ENCODE results near the gene EPB41L5. TPM values are rescaled to one million over a fixed set of nuclear protein-coding genes. Genes with fewer than 3 reads are reported as not detected.

The EPB41L5 gene
- total RNA-seq, 1 donor from 2014 or later, result 84.0 TPM

GRCh38 chr2:120142528-120143219, 129.8 kb downstream of the EPB41L5 start:
- peaks cover 4% of the 10 kb centered on the region for H3K9me3 Mint-ChIP-seq
- DNase-seq (ENCODE audit: low spot score), result no peak
- no peaks in the 10 kb centered on the region for H3K27me3 ChIP-seq
- H4K20me1 ChIP-seq (ENCODE audit: low read depth), result no peaks in the 10 kb centered on the region
- H3K36me3 Mint-ChIP-seq, result peaks cover 12% of the 10 kb centered on the region
- no peak overlapping the region for H3K4me3 Mint-ChIP-seq
- no peaks in the 10 kb centered on the region for H3K27me3 Mint-ChIP-seq (ENCODE audit: insufficient read depth, low read depth)
- TF ChIP-seq EZH2 (IDR thresholded peaks at IDR 0.05) (no peak), CTCF (IDR thresholded peaks at IDR 0.05) (no peak), EZH2phosphoT487 (IDR thresholded peaks at IDR 0.05) (no peak)
- no peak overlapping the region for H2AFZ ChIP-seq (replicated peaks)
- no peak overlapping the region for H3K27ac Mint-ChIP-seq
- H3K27ac ChIP-seq, result no peak overlapping the region
- H3K4me3 ChIP-seq, result no peak overlapping the region
- H3K9me3 ChIP-seq (ENCODE audit: low read depth), result no peaks in the 10 kb centered on the region
- no peaks in the 10 kb centered on the region for H3K79me2 ChIP-seq (ENCODE audit: low read depth)
- no peaks in the 10 kb centered on the region for H3F3A ChIP-seq (ENCODE audit: low read depth)
- H3K9ac ChIP-seq, result no peak overlapping the region
- no peaks in the 10 kb centered on the region for H3K4me1 Mint-ChIP-seq
- H3K36me3 ChIP-seq, result peaks cover under 1% of the 10 kb centered on the region
- H3K4me1 ChIP-seq, result no peaks in the 10 kb centered on the region
- H3K4me2 ChIP-seq, result no peak overlapping the region

- Histone ChIP-seq H3K4me2 (no peak overlapping the region), H3K36me3 (peaks cover 44% of the 10 kb centered on the region), H4K20me1 (ENCODE audit: low read depth) (no peaks in the 10 kb centered on the region), H3K79me2 (ENCODE audit: low read depth) (no peaks in the 10 kb centered on the region), H3K27ac (no peak overlapping the region), H3K4me1 (no peaks in the 10 kb centered on the region), H3K9ac (no peak overlapping the region), H3K27me3 (no peaks in the 10 kb centered on the region), H3K4me3 (no peak overlapping the region), H3K9me3 (ENCODE audit: low read depth) (peaks cover 10% of the 10 kb centered on the region), H2AFZ (replicated peaks) (no peak overlapping the region), H3F3A (ENCODE audit: low read depth) (no peaks in the 10 kb centered on the region)
- H3K27ac Mint-ChIP-seq, result no peak overlapping the region
- DNase-seq (ENCODE audit: low spot score), result no peak
- no peak for TF ChIP-seq CTCF (IDR thresholded peaks at IDR 0.05)
- TF ChIP-seq EZH2 (IDR thresholded peaks at IDR 0.05), result no peak
- TF ChIP-seq EZH2phosphoT487 (IDR thresholded peaks at IDR 0.05), result no peak
- H3K27me3 Mint-ChIP-seq (ENCODE audit: insufficient read depth, low read depth), result no peaks in the 10 kb centered on the region
- H3K4me1 Mint-ChIP-seq, result no peaks in the 10 kb centered on the region
- peaks cover 56% of the 10 kb centered on the region for H3K36me3 Mint-ChIP-seq
- peaks cover 26% of the 10 kb centered on the region for H3K9me3 Mint-ChIP-seq
- no peak overlapping the region for H3K4me3 Mint-ChIP-seq
These were observed 135.4 kb downstream of the EPB41L5 start for GRCh38 chr2:120148229-120148628.

- Histone ChIP-seq H3K9ac (no peak overlapping the region), H3K4me1 (no peaks in the 10 kb centered on the region), H3K4me3 (no peak overlapping the region), H3K27ac (no peak overlapping the region), H3K4me2 (no peak overlapping the region), H3K9me3 (ENCODE audit: low read depth) (peaks cover 10% of the 10 kb centered on the region), H3F3A (ENCODE audit: low read depth) (no peaks in the 10 kb centered on the region), H3K27me3 (no peaks in the 10 kb centered on the region), H3K79me2 (ENCODE audit: low read depth) (no peaks in the 10 kb centered on the region), H3K36me3 (peaks cover 47% of the 10 kb centered on the region), H2AFZ (replicated peaks) (no peak overlapping the region), H4K20me1 (ENCODE audit: low read depth) (no peaks in the 10 kb centered on the region)
- Mint-ChIP-seq H3K27me3 (ENCODE audit: insufficient read depth, low read depth) (no peaks in the 10 kb centered on the region), H3K4me3 (no peak overlapping the region), H3K9me3 (peaks cover 30% of the 10 kb centered on the region), H3K4me1 (no peaks in the 10 kb centered on the region), H3K36me3 (peaks cover 60% of the 10 kb centered on the region), H3K27ac (no peak overlapping the region)
- TF ChIP-seq EZH2 (IDR thresholded peaks at IDR 0.05) (no peak), CTCF (IDR thresholded peaks at IDR 0.05) (no peak), EZH2phosphoT487 (IDR thresholded peaks at IDR 0.05) (no peak)
- DNase-seq (ENCODE audit: low spot score), result no peak
These were observed 135.8 kb downstream of the EPB41L5 start for GRCh38 chr2:120148669-120149068.
